HG02571 (cell line): ENCODE results near the gene CSRNP3.

Experiments
- ATAC-seq: cut with Tn5 transposase; IDR thresholded peaks from one replicate; pipeline ENCODE4 v1.9.1; 2021; ENCODE audit warnings: mild to moderate bottlenecking, moderate library complexity; ENCODE audit not compliant: unreplicated experiment

Gene CSRNP3, protein sequence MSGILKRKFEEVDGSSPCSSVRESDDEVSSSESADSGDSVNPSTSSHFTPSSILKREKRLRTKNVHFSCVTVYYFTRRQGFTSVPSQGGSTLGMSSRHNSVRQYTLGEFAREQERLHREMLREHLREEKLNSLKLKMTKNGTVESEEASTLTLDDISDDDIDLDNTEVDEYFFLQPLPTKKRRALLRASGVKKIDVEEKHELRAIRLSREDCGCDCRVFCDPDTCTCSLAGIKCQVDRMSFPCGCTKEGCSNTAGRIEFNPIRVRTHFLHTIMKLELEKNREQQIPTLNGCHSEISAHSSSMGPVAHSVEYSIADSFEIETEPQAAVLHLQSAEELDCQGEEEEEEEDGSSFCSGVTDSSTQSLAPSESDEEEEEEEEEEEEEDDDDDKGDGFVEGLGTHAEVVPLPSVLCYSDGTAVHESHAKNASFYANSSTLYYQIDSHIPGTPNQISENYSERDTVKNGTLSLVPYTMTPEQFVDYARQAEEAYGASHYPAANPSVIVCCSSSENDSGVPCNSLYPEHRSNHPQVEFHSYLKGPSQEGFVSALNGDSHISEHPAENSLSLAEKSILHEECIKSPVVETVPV

DNA sequence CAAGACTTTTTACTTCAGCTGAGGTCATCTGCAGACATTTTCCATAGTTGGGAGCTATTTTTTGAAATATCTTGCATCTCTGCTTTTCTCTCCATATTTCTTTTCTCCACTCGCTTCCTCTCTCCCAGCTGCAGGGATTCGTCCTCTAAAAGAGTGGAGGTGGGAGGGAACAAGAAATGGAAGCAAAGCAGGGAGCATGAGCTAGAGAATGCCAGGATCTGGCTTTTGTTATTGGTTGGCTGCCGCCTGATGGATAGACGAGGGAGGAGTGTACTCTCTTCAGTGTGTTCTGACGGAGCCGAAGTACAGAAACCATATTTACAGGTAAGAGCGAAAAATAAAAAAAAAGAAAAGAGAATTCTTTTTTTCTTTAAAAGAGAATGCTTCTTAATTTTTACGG is at the start of gene CSRNP3:
Gene CSRNP3, plus strand, starts transcription at position 282 of the 400 bp plus-strand sequence. CDS start 125,368 bp downstream, outside the sequence.
- ATAC-seq: no peak

DNA sequence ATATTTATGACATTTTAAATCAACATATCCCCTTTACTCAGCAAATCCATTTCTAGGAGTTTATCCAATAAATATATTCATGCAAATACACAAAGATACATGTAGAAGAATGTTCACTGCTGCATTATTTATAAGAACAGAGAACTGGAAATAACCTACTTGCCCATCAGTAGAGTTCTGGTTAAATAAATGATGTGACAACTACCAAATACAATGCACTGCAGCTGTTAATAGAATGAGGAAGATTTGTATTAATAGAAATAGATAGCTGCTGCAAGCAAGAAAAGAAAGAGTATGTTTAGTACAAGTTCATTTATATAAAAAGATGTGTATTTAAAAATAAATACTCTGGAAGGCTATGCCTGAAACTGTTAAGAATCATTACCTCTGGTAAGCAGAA is 49.3 kb upstream of the CSRNP3 start:
- no peak for ATAC-seq

DNA sequence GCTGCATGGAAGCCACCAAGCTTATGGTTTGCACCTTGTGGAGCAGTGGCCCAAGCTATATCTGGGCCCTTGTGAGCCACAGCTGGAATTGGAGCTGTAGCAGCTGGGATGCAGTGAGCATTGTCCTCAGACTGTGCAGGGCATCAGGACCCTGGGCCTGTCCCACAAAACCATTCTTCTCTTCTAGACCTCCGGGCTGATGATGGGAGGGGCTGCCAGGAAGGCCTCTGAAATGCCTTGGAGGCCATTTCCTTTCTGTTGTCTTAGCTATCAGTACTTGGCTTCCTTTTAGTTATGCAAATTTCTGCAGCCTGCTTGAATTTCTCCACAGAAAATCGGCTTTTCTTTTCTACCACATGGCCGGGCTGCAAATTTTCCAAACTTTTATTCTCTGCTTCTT is 46.4 kb upstream of the CSRNP3 start:
- no peak for ATAC-seq

DNA sequence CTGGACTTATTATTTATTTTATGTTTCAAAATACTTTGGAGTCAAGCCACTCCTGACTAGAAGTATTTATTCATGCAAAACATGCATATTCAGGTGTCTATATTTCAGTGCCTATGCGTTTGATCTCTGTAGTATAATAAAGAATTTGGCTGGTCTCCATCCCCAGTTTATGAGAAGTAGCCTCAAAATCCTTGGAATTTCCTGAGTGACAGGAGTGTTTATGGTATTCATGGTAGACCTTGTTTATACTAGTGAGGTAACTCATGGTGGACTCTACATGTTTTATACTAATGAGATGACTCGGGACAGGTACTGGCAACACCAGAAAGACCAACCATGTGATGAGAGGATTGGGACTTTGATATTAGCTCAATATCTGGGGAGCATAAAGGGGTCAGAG is 43.9 kb upstream of the CSRNP3 start:
- no peak for ATAC-seq

DNA sequence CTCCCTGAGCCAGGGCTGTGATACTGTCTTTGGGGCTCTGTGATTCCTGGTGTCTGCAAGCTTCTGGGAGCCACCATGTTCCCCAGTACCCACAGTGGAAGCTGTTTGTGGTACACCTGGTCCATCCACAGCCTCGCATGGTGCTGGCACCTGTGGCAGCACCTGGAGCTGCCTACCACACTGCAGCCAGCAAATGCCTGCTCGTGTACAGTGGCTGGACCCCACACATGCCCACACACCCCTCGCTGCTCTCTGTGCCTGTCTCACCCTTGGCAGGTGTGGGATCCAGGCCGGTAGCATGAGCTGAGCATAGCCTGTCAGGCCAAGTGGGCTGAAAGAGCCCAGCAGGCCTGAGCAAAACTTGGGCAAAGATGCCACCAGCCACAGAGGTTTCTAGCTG is 41.8 kb upstream of the CSRNP3 start:
- ATAC-seq: no peak

DNA sequence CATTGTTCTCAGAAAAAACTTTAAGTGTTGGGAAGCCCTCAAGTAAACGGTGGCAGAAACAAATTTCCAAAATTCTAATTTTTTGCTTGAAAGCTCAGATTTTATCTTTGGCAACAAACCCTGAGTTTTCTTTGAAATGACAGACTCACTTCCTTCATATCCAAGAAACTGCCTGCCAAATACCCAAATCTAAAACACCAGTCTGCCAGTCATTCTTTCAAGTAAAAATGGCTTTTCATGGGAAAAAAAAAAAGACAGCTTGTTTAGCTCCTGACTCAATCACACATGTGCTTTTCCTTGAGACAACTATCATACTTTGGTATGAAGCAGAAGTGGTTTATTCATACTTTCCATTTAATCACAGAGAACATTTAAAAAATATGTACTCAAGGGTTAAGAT is 40.6 kb upstream of the CSRNP3 start:
- no peak for ATAC-seq

DNA sequence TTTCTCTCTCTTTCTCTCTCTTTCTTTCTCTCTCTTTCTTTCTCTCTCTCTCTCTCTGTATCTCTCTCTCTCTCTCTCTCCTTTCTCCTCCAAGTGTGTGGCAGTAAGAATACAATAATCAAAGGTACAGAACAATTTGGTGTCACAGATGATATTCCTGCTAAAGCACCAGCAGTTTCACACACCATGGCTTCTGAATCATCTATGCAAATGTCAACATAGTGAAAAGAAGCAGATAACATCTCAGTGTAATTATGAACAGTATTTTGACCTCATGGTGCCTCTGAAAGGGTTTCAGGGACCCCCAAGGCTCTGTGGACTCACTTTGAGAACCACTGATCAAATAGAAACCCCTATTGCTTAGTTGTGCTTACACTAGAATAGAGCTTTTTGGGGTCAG is 38.5 kb upstream of the CSRNP3 start:
- no peak for ATAC-seq

DNA sequence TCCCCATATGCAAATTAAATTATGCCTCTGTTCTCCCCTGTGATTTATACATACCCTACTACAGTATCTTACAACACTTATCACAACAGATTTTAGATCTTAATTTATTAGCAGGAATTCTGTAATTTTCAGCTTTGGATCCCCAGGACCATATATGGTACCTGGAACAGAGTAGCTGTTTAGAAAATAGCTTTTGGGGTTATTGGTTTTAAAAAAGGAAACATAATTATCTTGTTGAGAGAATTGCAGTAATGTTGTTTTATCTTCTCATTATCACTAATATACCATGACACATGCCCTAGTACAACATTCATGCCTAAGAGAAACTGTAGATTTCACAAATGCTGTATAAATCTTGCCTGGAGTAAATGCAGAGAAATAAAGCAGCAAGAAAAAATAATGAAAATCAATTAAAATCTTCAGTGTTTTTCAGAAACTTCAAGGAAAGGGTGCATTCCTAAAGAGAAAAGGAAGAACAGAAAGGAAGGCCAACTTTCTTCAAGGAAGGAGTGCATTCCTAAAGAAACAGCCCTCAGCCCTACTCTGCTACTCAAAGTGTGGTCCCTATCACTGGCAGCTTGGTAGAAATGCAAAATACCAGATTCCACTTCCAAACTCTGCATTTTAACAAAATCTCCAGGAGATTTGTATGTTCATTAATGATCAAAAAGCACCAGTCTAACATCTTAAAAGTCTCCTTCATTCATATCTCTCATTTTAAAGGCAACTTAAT is 37.1 kb upstream of the CSRNP3 start:
- no peak for ATAC-seq

DNA sequence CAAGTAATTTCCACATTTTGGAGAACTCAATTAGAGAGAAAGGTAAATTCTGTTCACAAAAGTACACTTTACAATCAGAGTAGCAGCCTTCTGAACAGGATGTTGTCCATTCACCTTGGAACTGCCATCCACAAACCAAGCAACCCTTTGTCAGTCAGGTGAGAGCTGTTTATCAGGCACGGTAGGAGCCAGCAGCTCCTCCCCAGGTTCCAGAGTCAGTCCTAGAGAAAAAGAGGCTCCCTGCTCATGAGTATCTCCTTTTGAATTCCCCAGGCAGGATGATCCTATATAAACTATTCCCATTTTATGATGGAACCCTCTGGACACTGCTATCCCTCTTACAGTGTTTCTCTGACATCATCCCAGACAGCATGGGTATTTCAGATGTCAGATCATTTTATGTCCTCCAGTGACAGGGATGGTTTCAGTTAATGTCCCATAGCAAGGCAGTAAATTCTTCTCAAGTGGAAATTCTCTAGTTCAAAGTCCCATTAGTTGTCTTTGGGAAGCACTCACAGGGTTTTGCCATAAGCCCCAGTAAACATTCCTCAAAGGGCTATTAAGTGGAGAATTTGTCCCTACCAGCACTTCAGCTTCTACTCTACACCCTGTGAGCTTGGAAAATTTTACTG is 34.5 kb upstream of the CSRNP3 start:
- no peak for ATAC-seq

DNA sequence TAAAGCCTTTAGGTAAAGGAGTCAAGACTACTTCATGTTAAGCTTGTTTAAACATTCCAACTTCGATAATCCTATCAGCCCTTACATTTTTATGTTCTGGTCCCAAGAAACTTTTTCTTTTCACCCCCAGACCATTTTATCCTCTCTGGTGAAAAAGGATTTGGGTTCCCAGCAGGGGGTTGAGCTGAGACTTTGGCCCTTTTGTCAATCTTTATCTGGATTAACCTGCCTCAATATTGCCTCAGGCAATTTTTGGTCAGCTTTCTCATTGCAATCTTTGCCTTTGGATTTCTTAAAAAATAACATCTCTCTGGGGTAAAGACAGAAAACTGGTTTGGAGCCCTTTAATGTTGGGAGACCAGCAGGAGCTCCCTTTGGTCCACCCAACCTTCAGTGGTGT is 33.9 kb upstream of the CSRNP3 start:
- ATAC-seq: no peak

DNA sequence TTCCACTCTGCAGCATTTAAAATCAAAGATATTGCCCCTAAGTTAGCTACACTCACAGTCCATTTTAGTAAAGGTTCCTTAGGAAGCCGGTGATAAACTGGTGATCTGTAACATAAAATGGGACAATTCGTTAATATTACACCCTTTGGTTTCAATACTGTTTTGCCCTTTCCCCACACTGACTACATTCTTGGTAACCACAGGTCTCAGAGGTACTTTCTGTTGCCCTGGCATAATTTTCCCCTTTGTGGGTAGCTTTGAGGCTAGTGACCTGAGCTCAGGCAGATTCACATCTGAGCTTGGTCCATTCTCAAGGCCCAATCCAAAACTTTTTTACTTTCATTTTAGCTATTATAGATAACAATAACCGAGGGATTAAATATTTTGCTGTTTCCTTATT is 32.9 kb upstream of the CSRNP3 start:
- ATAC-seq: no peak

DNA sequence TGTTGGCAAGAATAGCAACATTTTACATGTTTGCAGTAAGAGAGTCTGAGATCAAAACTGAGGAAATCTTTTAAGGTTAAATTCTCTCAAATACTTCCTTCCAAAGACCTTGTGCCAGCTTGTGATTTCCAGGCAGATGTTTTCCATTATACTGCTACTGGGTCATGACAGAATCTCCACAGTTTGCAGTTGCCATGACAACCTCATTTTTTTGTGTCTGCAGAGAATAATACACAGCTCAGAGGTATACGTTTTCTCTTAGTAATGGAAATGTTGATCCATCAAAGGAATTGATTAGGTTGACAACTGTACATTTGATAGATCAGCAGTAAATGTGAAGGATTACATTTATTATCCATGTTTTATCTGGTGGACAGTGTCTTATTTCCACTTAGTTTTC is 29.1 kb upstream of the CSRNP3 start:
- ATAC-seq: no peak

DNA sequence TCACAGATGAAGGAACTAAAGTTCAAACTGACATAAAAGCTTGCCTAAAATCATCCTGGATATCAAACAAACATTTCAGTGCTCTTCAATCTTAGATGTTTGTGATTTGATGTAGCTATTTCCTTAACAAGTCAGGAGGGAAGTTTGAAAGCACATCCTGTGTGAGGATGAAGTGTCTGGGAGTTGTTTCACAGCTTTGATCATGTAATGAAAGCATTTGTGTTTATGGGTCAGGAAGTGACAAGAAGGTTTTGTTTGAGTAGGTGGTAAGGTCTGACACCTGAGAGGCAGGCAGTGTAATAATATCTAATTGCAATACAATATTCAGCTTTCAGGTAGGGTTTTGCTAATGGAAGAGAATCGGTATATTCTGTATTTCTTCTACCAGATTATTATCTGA is 26.0 kb upstream of the CSRNP3 start:
- ATAC-seq: no peak

DNA sequence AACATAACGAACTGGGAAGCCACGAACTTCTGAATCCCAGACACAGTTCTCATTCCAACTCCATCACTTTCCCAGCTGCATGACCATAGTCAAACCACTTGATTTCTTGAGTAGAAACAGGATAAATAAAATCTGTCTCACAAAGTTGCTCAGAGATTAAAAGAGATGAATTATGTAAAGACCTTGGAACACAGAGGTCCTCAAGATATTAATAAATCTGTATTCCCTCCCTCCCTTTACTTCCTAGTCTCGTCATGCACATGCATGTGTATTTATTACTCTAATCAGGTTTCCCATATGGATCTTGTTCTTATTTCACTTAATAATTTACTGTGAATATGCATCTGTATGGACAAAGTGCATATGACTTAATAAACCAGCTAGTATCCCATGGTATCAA is 21.1 kb upstream of the CSRNP3 start:
- no peak for ATAC-seq

DNA sequence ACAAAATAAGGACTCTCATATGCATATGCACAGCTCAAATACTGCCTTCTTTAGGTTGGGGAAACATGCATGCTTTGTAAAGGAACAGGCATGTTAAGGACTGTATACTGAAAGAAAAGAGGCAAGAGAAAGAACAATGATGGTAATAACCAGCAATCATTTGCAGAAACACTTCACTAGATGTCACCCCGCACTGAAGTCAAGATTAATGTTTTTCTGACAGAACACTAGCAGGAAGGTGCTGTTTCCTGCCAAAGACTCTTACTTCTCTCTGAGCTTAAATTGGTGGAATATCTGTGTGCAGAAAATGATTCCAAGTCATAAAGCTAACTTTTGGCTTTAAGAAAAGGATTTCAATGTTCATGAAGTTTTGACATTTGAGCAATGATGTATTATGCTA is 19.3 kb upstream of the CSRNP3 start:
- ATAC-seq: no peak

DNA sequence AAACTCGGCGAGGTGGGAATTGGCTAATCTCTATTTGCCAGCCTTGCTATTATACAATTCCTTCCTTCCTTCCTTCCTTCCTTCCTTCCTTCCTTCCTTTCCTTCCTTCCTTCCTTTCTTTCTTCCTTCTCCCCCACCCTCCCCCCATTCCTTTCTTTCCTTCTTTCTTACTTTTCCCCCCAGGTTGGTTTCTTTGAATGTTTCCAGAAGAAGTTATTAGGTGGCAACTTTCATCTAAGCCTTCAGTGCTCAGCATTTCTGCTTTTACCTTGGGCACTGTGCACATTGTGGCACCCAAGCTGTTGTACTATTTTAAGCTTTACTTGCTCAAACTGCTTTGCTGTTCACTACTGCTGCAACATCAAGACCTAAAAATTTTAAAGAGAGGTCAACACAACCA is 17.2 kb upstream of the CSRNP3 start:
- no peak for ATAC-seq

DNA sequence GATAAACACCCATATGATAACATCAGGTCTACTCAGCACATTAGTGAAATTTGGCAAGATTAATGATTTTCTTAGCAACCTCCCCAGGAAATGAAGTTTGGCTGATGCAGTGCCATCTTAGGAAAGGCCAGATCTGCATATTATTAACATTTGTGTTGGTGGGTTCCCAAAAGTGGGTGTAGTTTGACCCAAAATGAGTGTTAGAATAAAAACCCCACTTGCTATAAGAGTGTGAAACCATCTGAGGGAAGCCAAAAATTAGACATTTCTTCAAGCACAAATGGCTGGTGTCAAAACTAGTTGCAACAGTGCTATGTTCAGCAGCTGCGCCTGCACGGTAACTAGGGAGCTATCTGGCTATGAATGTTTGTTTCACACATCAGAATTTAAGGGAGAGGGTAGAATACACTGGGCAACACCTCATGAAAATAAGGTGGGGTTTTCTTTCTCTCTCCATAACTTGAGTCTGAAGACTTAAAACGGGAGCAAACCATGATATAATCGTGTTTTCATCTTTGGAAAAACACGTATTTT is 15.9 kb upstream of the CSRNP3 start:
- ATAC-seq: no peak

DNA sequence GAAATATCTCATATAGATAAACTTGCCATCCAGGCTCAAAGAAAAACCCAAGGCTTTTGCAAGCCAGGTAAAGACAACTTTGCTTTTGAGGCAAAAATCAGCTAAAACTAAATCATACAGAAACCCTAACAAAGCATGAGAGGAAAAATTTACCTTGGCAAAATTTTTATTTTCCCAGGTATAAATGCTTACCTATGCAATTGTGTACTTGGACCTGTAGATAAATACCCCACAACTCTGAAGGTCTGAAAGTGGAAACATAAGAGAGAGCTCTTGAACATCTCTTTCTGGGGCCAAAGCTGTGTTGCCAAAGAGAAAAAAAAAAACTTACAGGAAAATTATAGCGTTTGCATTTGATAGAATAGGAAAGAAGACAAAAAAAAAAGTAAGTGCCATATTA is 14.6 kb upstream of the CSRNP3 start:
- no peak for ATAC-seq

DNA sequence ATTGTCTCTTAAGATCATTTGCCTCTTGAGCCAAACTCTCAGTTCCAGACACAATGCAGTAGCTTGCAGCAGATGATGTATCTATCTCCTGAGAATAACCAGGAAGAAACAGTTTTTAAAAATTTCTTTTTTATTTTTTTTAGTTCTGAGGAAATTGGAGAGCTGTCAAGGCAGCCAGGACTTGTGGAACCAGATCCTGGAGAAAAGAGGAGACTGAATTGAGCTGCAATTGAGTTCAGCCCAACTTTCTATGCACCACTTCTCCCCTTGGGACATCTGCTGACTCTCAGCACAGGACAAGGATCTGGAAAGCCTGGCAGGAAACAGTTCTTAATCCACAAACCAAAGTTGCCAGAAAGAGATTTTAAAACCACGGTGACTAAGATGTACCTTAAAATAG is 13.5 kb upstream of the CSRNP3 start:
- ATAC-seq: no peak

DNA sequence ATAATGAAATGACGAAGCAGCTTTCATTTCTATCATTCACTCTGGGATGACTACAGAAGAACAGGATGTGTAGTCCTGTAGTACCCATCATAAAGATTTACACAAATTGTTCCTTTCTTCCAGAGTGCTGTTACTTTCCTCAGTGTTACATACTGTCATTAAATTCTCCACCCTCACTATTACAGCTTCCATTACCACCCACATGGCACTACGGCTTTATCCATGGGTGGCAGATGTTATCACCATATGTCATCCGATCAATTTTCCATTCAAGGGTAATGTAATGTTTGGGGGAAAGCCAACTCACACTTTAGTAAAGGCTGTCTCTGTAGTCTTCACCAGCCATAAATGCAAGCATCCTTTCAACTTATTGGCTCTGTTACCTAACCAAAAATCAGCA is 7.1 kb upstream of the CSRNP3 start:
- no peak for ATAC-seq

DNA sequence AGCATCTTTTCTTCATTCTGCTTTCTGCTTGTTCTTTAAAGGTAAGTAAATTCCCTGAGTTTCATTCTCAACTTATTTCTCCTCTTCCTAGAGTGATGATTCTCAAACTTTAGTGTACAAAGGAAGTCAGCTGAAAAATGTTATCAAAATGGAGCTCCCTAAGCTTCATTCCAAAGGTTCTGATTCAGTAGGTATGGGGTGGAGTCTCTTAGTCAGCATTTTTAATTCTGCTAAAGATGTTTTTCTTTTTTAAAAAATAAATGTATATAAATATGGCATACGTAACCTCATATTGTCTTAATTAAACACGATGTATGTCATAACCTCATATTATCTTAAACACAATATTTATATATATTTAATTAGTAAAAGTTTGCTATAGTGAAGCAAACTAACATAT is 3.1 kb upstream of the CSRNP3 start:
- no peak for ATAC-seq
